Endometrial microvascular endothelial cells (primary cell): Measurements from ENCODE around the gene TAS1R2. TPM values are rescaled to one million over a fixed set of nuclear protein-coding genes. Genes with fewer than 3 reads are reported as not detected.

ENCODE experiments used
- in situ Hi-C: cut with HindIII; loops from 2 replicates; pipeline ENCODE4 v1.10.0; 2017; ENCODE audit warnings: low sequenced_read_pairs, low pct_unique_long_range_greater_than_20kb; ENCODE audit errors: inconsistent ontology term
- total RNA-seq: library from RNA; depleted of rRNA; stranded (reverse); fragments of >200 nt; gene quantifications from one replicate; pipeline ENCODE4 v1.2.3, GENCODE V29; 2015; ENCODE audit errors: inconsistent ontology term

TAS1R2 gene
- total RNA-seq, 1 donor from 2014 or later = not detected

DNA sequence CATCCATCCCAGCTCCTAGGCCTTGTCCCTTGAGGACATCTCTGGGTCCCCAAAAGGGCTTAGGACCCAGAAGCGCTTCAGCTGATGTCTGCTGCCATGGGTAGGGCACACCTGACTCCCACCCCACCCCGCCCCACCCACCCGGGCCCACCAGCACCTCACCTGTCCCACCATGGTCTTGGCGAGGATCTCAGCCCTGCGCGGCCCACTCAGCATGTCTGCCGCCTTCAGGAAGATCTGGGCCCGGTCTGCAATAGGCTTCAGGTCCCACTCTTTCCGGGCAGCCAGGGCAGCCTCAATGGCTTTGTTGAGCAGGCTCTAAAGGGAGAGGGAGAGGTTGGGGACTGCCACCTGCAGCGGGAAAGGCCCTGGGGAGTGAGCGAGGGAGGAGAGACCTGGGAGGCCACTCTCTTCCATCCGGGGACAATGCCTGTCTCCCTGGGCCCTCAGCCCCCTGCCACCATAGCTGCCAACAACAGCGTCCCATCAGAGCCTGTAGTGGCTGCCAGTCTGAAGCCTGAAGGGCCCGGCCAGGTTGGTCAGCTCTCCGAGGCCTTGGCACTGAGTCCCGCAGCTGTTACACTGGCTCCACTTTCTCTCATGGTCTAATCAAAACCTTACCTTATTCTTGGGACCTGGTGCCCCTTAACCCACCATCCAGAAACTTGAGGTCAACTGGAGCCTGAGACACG is 26.0 kb upstream of the TAS1R2 start:
- in situ Hi-C loops = no loop called here

DNA sequence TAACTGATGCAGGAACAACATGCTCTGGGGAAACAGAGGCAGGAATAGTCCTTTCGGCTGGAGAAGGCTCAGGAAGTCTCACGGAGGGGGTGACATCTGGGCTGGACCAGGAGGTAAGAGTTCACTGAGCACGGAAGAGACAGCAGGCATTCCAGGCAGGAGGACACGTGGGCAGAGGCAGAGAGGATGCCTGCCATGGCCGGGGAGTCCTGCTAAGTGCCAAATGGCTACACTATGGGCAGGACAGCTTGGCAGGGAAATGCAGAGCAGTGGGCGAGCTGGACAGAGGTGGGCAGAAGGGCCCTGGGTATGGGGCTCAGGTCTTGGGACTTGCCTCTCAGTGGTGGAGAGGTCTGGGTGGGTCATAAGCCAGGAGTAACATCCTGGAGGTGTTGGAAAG is 25.3 kb upstream of the TAS1R2 start:
- in situ Hi-C loops = no loop called here

DNA sequence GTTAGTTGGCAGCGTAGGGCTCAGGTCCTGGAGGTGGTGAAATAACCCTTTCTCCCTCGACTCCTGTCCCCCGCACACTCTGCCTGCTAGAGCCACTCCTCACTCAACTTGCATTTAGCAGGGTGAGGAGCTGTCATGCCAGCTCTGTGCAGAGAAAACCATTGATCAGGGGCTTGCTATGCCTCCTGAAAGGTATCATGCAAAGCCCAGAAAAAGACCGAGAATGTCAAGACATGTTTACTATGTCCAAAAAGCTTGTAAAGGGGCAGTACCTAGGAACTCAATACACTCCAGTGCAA is 24.9 kb upstream of the TAS1R2 start:
- in situ Hi-C loops = no loop called here

DNA sequence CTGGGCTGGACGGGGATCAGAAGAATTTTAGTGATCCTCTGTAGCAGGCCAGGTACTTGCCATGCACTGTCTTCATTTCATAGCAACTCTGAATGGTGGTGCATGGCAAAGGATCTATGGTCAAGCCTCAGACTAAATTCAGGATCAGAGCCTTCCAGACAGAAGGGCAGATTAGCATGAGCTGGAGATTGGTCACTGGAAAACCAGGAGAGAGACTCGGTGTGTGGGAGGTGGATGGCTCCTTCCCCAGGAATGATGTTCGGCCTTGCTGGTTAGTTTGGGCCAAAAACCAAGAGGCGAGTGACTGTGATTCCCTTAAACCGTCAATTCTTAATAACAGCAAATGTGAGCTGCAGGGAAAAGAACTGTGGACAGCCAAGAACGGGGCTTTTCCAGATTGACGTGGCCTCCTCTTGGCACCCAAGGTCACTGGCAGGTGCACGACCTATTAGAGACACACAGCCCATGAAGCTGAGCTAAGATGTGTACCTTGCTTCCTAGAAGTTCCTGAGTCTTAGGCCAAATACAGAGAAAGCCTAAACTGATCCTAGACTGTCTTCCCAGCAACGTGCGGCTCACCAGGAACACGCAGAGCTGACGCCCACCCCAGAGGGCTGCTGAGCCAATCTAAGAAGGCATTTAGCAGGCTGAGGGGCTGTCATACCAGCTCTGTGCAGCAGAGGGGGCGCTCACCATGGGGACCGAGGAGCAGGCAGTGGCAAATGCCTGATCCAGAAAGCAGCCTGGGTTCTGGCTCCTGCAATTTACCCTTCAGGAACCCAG is 24.4 kb upstream of the TAS1R2 start:
- in situ Hi-C loops = no loop called here

DNA sequence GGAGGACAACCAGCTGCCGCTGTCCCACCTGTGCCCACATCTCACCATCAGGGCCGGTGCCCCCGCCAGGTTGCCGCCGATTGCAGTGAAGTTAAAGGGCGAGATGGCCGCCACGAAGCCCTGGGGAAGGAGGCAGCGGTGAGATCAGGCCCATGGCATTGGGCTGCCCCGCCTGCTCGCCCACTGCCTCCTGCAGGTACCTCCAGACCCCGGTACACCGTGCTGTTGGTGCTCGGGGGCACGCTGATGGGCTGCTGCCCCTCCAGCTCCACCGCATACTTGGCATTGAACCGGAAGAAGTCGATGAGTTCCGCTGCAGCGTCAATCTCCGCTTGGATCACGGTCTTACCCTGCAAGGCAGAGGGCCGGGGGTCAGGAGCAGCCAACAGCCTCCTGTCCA is 23.6 kb upstream of the TAS1R2 start:
- in situ Hi-C loops = no loop called here

DNA sequence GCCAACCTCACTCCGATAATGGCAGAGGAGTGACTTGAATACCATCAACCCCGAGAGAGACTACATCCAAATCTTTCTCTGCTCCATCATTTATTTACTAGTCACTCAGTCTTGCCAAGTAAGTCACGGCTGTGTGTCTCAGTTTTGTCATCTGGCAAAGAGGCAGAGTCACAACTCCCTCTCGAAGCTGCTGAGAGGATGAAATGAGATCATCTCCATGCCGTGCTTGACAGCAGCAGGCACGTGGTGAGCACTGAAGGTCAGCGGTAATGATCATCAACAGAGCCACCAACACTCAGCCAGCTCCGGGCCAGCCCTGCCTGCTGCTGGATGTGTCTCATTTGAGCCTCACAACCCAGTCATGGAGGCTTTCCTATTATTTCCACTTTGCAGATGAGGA is 23.0 kb upstream of the TAS1R2 start:
- in situ Hi-C loops = no loop called here

DNA sequence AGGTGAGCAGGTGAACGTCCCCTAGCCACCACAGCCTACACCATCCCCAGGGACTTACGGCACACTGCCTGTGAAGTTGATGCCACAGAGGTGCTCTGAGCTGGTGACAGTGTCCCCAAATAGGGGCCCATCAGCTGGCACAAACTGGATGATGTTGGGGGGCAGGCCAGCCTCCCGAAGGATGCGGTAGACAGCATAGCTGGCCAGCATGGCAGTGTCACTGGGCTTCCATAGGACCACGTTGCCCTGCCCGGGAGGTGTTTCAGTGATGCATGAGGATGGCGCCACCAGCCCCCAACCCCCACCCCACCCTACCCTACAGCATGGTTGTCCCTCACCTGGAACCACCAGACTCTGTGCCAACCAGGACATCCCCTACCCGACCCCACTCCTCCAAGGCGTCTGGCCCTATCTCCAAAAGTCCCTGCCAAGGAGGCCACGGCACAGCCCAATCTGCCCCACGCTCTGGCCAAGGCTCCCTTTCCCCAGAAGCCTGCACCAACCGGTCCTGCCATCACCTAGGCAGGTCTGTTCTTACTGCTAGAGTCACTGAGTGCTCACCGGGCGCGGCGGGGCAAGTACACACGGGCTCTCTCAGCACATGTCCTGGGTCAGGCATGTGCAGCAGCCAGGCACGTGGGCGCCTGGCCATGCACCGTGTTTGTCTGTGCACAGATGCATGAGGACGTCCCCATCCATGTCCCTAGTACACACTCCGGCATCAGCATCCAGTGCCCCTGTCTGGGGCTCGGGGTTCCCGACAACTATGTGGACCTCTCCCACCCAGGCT is 22.4 kb upstream of the TAS1R2 start:
- in situ Hi-C loops = no loop called here

DNA sequence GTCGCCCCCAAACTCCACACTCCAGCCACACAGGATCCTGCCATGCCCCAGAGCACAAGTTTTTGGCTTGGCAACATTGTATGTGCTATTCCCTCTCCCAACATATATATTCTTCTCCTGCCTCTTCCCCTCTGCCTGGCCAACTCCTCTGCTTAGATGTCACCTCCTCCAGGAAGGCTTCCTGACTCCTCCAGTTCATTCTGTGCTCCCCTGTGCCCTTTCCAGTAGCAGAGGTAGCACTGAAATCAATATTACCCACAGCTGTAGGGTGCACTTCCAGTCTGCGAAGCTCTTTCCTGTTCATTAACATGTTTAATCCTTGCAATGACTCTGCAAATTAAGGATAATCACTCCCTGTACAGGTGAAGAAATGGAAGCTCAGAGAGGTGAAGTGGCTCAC is 21.7 kb upstream of the TAS1R2 start:
- in situ Hi-C loops = no loop called here

DNA sequence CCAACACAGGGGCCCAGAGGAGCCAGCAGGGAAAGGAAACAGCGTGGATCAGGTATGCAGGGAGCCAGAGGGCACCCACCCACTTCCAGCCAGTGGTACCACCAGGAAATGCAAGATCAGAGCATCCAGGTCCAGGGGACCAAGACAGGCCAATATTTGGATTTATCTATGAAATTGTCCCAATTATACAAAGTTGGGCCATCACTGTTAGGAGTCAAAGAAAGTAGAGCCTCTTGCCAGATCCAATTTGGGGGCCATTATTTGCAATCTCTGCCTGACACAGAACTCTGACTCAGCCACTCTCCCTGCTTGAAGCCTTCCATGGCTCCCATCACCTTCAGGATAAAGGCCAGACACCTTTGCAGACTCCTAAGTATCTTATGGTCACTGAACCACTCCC is 21.1 kb upstream of the TAS1R2 start:
- in situ Hi-C loops = no loop called here

DNA sequence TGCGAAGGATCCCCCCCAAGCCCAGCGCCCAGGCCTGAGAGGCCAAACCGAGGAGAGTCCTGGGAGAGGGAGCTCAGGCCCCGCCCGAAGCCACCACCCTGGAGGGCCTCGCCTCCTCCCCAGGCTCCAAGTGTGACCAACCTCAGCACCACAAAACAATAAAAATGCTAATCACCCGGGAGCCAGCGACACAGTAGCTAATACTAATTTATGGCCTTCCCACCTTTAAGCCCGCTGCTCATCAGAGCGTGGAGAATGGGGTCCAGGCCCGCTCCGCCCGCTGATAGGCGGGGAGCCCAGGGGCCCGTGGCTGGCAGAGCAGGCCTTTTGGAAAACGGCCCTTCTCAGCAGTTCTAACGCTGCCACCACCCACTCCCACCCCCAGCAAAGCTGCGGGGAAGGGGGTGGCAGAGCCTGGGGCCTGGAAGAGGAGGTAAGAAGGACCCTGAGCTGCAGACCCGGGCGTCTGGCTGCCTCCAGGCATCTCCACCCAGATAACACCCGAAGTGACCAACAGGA is 20.4 kb upstream of the TAS1R2 start:
- in situ Hi-C loops = no loop called here

DNA sequence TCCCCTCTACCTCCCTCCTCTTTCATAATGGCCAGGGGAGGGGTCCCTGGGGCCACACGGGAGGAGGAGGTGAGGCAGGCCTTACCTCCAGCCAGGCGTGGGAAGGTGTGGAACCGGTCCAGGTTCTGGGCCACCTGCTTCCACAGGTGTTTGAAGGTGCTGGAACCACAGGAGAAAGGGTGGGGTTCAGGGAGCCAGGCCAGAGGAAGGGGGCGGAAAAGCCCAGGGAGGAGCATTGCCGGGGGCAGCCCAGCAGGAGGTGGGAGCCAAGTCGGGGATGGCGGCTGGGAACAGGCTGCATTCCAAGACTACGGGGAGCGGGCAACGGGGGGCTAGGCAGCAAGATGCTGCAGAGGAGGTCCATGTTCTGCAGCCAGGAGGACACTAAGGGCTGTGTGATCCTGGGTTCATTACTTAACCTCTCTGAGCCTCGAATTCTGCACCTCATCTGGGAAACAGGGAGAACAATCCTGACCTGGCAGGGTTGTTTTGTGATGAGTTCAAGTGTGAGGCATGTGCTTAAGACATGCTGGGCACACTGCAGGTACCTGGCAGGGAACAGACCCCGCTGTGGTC is 19.8 kb upstream of the TAS1R2 start:
- in situ Hi-C loops = no loop called here

DNA sequence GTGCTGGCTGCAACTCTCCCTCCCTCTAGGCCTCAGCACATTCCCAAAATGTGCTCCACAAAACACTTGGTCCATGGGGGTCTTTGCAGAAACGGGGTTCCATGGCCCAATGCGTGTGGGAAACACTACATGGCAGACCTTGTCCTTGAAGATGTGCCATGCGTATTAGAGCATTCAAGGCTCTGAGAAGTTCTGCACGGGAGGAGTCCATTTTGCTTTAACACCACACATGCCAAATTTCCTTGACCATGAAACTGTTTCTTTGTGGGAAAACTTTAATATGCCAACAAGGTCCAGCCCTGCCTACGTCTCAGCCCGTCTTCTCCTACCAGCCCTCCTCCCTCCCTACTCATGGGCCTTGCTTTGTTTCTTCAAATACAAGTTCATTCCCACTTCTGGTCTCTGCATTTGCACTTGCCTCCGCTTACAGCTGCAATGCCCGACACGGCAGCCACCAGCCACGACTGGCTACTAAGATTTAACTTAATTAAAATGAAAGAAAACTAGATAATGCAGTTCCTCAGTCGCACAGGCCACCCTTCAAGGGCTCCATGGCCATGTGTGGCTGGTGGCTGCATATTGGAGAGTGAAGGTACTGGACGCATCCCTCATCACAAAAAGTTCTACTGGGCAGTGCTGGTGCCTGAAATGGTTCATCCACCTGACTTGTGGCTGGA is 19.2 kb upstream of the TAS1R2 start:
- in situ Hi-C loops = no loop called here

DNA sequence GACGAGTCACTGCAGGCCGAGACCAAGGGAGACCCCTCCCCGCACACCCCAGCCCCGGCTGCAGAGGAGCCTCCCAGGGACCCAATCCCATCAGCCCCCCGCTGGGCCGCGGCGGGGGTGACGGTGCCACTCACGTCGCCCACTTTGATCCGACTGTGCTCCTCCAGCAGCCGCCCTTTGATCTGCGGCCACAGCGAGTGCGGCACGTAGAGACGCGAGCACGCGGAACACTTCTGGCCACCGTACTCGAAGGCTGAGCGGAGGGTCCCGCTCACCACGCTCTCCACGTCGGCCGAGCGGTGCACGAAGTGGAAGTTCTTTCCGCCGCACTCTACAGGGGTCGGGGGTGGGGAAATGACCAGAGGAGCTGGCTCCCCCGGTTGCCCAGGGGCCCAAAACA is 17.8 kb upstream of the TAS1R2 start:
- in situ Hi-C loops = no loop called here

DNA sequence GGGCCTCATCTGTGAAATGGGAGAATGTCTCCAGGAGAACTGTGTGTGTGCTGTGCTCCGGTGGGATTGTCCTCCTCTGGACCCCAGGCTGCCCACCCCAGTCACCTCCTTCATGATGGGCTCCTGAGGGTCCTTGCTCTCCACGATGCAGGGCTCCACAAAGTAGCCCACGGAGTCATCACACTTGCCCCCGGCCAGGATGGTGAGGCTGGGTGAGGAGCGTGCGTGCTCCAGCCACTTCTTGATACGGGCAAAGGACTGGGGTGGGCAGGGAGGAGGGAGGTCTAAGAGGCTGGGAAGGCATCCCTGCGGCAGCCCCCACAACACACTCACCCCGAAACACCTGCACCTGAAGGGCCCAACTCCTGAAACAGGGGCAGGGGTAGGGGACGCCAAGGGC is 16.8 kb upstream of the TAS1R2 start:
- in situ Hi-C loops = no loop called here

DNA sequence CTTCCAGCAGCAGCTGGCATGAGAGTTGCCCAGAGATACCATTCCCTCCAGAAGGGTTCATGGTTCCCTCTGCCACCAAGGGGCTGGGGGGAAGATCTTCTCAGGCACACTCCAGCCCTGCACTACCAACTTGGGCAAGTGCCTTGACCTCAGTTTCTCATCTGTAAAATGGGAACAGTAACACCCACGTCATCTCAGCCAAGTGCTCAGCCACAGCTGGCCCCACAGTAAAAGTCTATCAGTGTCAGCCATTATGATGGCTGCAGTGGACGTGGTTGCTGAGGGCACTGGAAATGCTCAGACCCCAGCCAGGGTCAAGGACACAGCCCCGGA is 16.3 kb upstream of the TAS1R2 start:
- in situ Hi-C loops = no loop called here

DNA sequence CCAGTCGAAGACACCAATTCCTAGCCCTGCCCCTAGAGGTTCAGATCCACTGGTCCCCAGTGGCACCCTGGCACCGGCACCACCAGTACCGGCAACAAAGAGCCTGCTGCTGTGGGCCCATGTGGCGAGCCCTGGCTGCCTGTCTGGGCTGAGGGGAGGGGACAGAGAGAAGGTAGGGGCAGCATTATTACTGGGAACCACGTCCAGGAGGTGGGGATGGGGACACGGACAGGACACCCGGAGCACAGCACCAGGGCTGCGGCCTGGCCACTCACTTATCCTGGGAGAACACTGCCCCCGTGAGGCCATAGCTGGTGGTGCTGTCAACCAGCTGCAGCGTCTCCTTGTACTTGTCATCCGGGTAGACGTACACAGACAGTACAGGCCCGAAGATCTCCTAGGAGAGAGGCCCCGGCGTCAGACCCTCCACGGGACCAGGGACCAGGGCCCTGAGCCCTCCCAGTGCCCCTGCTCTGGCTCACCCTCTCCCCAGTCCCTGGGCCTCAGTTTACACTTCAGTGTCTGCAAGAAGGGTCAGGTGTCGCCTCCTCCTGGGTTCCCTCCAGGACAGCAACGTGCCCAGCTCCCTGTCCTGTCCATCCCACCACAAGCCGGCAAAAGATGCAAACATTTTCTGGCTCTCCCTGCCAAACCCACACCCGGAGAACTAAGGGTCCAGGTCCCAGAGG is 15.8 kb upstream of the TAS1R2 start:
- in situ Hi-C loops = no loop called here

DNA sequence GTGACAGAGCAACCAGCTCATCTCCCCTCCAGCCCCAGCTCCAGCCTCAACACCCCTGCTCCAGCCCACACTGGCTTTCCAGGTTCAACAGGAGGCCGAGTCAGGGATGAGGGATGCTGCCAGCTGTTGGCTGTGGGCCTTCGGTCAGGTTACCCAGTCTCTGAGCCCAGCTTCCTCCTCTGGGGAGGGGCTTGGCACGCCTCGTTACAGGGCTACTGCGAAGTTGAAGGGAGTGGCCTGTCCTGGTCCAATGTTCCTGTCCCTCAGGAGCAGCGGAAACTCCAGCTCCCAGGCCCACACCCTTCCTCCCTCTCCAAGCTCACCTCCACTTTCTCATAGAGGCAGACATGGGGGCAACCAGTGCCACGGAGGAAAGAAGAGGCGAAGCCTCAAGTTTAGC is 15.1 kb upstream of the TAS1R2 start:
- in situ Hi-C loops = no loop called here

DNA sequence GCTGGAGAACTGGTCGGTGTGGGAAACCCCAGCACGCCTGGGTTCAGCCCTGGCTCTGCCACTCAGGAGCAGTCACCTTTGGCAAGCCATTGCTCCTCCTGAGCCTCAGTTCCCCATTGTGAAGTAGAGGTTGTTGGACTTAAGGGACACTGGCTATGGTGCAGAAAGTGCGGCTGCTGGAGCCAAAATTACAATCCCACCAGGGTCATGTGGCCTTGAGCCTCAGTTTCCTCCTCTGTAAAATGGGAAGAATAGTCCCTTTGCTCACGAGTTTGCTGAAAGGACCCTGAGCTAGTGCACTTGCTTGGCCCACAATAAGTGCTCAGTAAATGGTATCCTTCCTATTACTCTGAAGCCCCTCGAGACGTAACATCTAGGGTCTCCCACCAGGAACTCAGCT is 14.6 kb upstream of the TAS1R2 start:
- in situ Hi-C loops = no loop called here
